H9 (cell line): ENCODE measurements around the gene PRG2. TPM values are rescaled to one million over a fixed set of nuclear protein-coding genes. Genes with fewer than 3 reads are reported as not detected.

Source experiments
- DNase-seq: peaks from one replicate; pipeline ENCODE4 v3.0.0-alpha.2; 2017
- H2AFZ ChIP-seq: one replicate; pipeline ENCODE4 v1.6.1; 2013; ENCODE audit warnings: mild to moderate bottlenecking, low read length, control low read depth, moderate library complexity
- H2AK5ac ChIP-seq: 2 replicates; pipeline ENCODE4 v1.6.1; 2013; ENCODE audit warnings: low read length, control low read depth, mixed read lengths; ENCODE audit not compliant: insufficient read length
- H2BK120ac ChIP-seq: one replicate; pipeline ENCODE4 v1.6.1; 2013; ENCODE audit warnings: low read depth, mild to moderate bottlenecking, low read length, control low read depth, inconsistent platforms; ENCODE audit not compliant: poor library complexity, severe bottlenecking
- H2BK12ac ChIP-seq: 2 replicates; pipeline ENCODE4 v1.6.1; 2013; ENCODE audit warnings: low read length, control low read depth, mixed read lengths, low read depth; ENCODE audit not compliant: insufficient read length
- H2BK15ac ChIP-seq: 2 replicates; pipeline ENCODE4 v1.6.1; 2013; ENCODE audit warnings: low read depth, low read length, control low read depth
- H2BK20ac ChIP-seq: one replicate; pipeline ENCODE4 v1.6.1; 2013; ENCODE audit warnings: low read depth, mild to moderate bottlenecking, low read length, control low read depth, inconsistent platforms; ENCODE audit not compliant: poor library complexity, severe bottlenecking
- H2BK5ac ChIP-seq: 2 replicates; pipeline ENCODE4 v1.6.1; 2013; ENCODE audit warnings: low read length, control low read depth, mixed read lengths; ENCODE audit not compliant: insufficient read length
- H3K14ac ChIP-seq: 2 replicates; pipeline ENCODE4 v1.6.1; 2013; ENCODE audit warnings: low read length, control low read depth; ENCODE audit not compliant: insufficient read depth
- H3K18ac ChIP-seq: 2 replicates; pipeline ENCODE4 v1.6.1; 2013; ENCODE audit warnings: low read depth, mild to moderate bottlenecking, mixed read lengths, low read length, control low read depth; ENCODE audit not compliant: insufficient read length
- H3K23ac ChIP-seq: 2 replicates; pipeline ENCODE4 v1.6.1; 2013; ENCODE audit warnings: low read length, control low read depth, mixed read lengths, low read depth; ENCODE audit not compliant: insufficient read length
- H3K23me2 ChIP-seq: 2 replicates; pipeline ENCODE4 v1.6.1; 2013; ENCODE audit warnings: low read depth, mild to moderate bottlenecking, mixed read lengths, low read length, control low read depth; ENCODE audit not compliant: insufficient read length, poor library complexity, severe bottlenecking
- H3K27ac ChIP-seq: 2 replicates; pipeline ENCODE4 v1.5.1; 2013; ENCODE audit warnings: low read length, control low read depth, mixed read lengths, low read depth; ENCODE audit not compliant: insufficient read length
- H3K27me3 ChIP-seq: 2 replicates; pipeline ENCODE4 v1.6.1; 2013; ENCODE audit warnings: low read length, control low read depth, inconsistent platforms; ENCODE audit not compliant: insufficient read depth
- H3K4ac ChIP-seq: 2 replicates; pipeline ENCODE4 v1.6.1; 2013; ENCODE audit warnings: low read depth, mild to moderate bottlenecking, control low read depth, inconsistent platforms, low read length, moderate library complexity
- H3K4me1 ChIP-seq: 2 replicates; pipeline ENCODE4 v1.6.1; 2013; ENCODE audit warnings: low read length, control low read depth, inconsistent platforms; ENCODE audit not compliant: insufficient read depth
- H3K4me2 ChIP-seq: 2 replicates; pipeline ENCODE4 v1.6.1; 2013; ENCODE audit warnings: low read length, control low read depth, mixed read lengths; ENCODE audit not compliant: insufficient read length, insufficient read depth
- H3K56ac ChIP-seq: 2 replicates; pipeline ENCODE4 v1.6.1; 2013; ENCODE audit warnings: low read depth, mild to moderate bottlenecking, mixed read lengths, low read length, control low read depth; ENCODE audit not compliant: insufficient read length
- H3K79me1 ChIP-seq: 2 replicates; pipeline ENCODE4 v1.6.1; 2013; ENCODE audit warnings: low read depth, mild to moderate bottlenecking, moderate library complexity, low read length, control low read depth, inconsistent platforms; ENCODE audit not compliant: insufficient read depth, poor library complexity, severe bottlenecking
- H3K79me2 ChIP-seq: 2 replicates; pipeline ENCODE4 v1.6.1; 2013; ENCODE audit warnings: low read length, control low read depth, inconsistent platforms; ENCODE audit not compliant: insufficient read depth
- H3K9ac ChIP-seq: 2 replicates; pipeline ENCODE4 v1.6.1; 2013; ENCODE audit warnings: low read length, control low read depth, mixed read lengths; ENCODE audit not compliant: insufficient read length; ENCODE audit errors: extremely low read depth
- H3K9me3 ChIP-seq: one replicate; pipeline ENCODE4 v1.6.1; 2013; ENCODE audit warnings: low read depth, low read length, inconsistent platforms; ENCODE audit not compliant: control insufficient read depth
- H3T11ph ChIP-seq: one replicate; pipeline ENCODE4 v1.6.1; 2013; ENCODE audit warnings: mild to moderate bottlenecking, low read length, control low read depth, inconsistent platforms
- H4K20me1 ChIP-seq: one replicate; pipeline ENCODE4 v1.6.1; 2013; ENCODE audit not compliant: control insufficient read depth, insufficient read length, insufficient read depth
- H4K5ac ChIP-seq: 2 replicates; pipeline ENCODE4 v1.6.1; 2013; ENCODE audit warnings: low read depth, mild to moderate bottlenecking, mixed read lengths, low read length, control low read depth; ENCODE audit not compliant: insufficient read length
- H4K8ac ChIP-seq: replicated peaks from 2 replicates; pipeline ENCODE4 v1.6.1; 2013; ENCODE audit warnings: low read length, control low read depth, mixed read lengths, low read depth; ENCODE audit not compliant: insufficient read length
- H4K91ac ChIP-seq: 2 replicates; pipeline ENCODE4 v1.6.1; 2013; ENCODE audit warnings: low read depth, mild to moderate bottlenecking, moderate library complexity, mixed read lengths, low read length, control low read depth; ENCODE audit not compliant: insufficient read length
- H3K27ac Mint-ChIP-seq, 3 experiments: 2 replicates in 2 of 3; 3 replicates in 1 of 3; pipeline ENCODE4 v1.8.0; 2020 to 2021; ENCODE audit warnings: mixed read lengths in 3 of 3, mild to moderate bottlenecking in 1 of 3, moderate library complexity in 1 of 3
- H3K27me3 Mint-ChIP-seq: 2 replicates; pipeline ENCODE4 v1.8.0; 2021; ENCODE audit warnings: low read depth, mild to moderate bottlenecking, moderate library complexity, mixed read lengths
- H3K36me3 Mint-ChIP-seq, 3 experiments: 2 replicates in 2 of 3; 3 replicates in 1 of 3; pipeline ENCODE4 v1.8.0; 2020 to 2021; ENCODE audit warnings: low read depth in 3 of 3, mixed read lengths in 3 of 3; ENCODE audit not compliant: insufficient read depth in 1 of 3
- H3K4me1 Mint-ChIP-seq, 2 experiments: 2 replicates each; pipeline ENCODE4 v1.8.0; 2020; ENCODE audit warnings: mixed read lengths in 2 of 2
- H3K4me3 Mint-ChIP-seq, 2 experiments: 2 replicates in 1 of 2; 3 replicates in 1 of 2; pipeline ENCODE4 v1.8.0; 2020 to 2021; ENCODE audit warnings: mild to moderate bottlenecking in 2 of 2, mixed read lengths in 2 of 2, moderate library complexity in 1 of 2
- H3K9me3 Mint-ChIP-seq, 2 experiments: 2 replicates in 1 of 2; 3 replicates in 1 of 2; pipeline ENCODE4 v1.8.0; 2020; ENCODE audit warnings: mild to moderate bottlenecking in 2 of 2, mixed read lengths in 2 of 2, moderate library complexity in 1 of 2
- total RNA-seq: library from RNA; stranded (reverse); gene quantifications from 2 replicates; pipeline ENCODE4 v1.2.1, GENCODE V29; 2021
- TF ChIP-seq, protein P1 (sequence below): fragments of 200-600 bp; sonication (generic); conservative IDR thresholded peaks from 3 replicates; pipeline ENCODE4 v1.8.0; 2021; ENCODE audit warnings: antibody characterized with exemption, mild to moderate bottlenecking

The PRG2 gene
- total RNA-seq, 1 experiment from 2014 or later = not detected

DNA sequence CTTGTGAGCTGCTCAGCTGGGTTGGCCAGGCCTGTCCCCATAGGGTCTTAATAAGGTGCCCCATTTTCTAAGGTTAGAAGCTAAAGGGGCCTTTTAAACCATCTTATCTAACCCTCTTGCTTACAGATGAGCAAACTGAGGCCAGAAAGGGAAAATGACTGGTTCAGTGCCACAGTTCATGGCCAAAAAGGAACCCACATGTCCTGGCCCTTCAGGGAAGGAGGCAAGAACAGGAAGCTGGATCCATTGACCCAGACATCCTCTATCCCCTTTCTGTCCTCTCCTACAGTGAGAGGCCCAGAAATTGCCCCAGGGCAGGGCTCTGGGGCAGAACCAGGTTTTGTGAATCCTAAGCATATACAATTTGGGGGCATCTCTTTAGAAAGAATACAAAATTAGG is 19.5 kb downstream of the PRG2 start:
- no peak overlapping the region for H3K4me2 ChIP-seq
- no peak overlapping the region for H3K4me3 Mint-ChIP-seq
- TF ChIP-seq, protein P1, sequence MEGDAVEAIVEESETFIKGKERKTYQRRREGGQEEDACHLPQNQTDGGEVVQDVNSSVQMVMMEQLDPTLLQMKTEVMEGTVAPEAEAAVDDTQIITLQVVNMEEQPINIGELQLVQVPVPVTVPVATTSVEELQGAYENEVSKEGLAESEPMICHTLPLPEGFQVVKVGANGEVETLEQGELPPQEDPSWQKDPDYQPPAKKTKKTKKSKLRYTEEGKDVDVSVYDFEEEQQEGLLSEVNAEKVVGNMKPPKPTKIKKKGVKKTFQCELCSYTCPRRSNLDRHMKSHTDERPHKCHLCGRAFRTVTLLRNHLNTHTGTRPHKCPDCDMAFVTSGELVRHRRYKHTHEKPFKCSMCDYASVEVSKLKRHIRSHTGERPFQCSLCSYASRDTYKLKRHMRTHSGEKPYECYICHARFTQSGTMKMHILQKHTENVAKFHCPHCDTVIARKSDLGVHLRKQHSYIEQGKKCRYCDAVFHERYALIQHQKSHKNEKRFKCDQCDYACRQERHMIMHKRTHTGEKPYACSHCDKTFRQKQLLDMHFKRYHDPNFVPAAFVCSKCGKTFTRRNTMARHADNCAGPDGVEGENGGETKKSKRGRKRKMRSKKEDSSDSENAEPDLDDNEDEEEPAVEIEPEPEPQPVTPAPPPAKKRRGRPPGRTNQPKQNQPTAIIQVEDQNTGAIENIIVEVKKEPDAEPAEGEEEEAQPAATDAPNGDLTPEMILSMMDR = no peak

More for the DNA sequence above, 19.5 kb downstream of the PRG2 start:
- H3K4me1 Mint-ChIP-seq = peaks cover 9% of the 10 kb centered on the region in 2 experiments
- no peaks in the 10 kb centered on the region for H3K4me1 ChIP-seq
- H2BK20ac ChIP-seq = no peak overlapping the region
- H2AFZ ChIP-seq = no peak overlapping the region
- H3K79me2 ChIP-seq = no peaks in the 10 kb centered on the region
- no peaks in the 10 kb centered on the region for H3K9me3 Mint-ChIP-seq
- no peak overlapping the region for H2BK15ac ChIP-seq
- no peak overlapping the region for H3T11ph ChIP-seq
- peaks cover 14% of the 10 kb centered on the region for H3K27me3 Mint-ChIP-seq
- no peaks in the 10 kb centered on the region for H3K23me2 ChIP-seq
- H3K27ac ChIP-seq = no peak overlapping the region
- no peaks in the 10 kb centered on the region for H3K79me1 ChIP-seq
- H4K91ac ChIP-seq = no peak overlapping the region
- H3K4ac ChIP-seq = no peak overlapping the region
- no peak for DNase-seq
- H2BK5ac ChIP-seq = no peak overlapping the region
- no peaks in the 10 kb centered on the region for H3K27me3 ChIP-seq
- H4K5ac ChIP-seq = no peak overlapping the region
- no peak overlapping the region for H3K14ac ChIP-seq
- no peak overlapping the region for H3K18ac ChIP-seq
- H3K56ac ChIP-seq = no peak overlapping the region
- H2BK12ac ChIP-seq = no peak overlapping the region
- H3K36me3 Mint-ChIP-seq = no peaks in the 10 kb centered on the region
- no peak overlapping the region for H2BK120ac ChIP-seq
- no peaks in the 10 kb centered on the region for H4K20me1 ChIP-seq
- H3K9me3 ChIP-seq = no peaks in the 10 kb centered on the region
- H3K9ac ChIP-seq = no peak overlapping the region
- H4K8ac ChIP-seq = no peak overlapping the region
- H2AK5ac ChIP-seq = no peak overlapping the region
- no peak overlapping the region for H3K23ac ChIP-seq
- no peak overlapping the region for H3K27ac Mint-ChIP-seq
